ENCODE data around the gene IQSEC1.

DNA sequence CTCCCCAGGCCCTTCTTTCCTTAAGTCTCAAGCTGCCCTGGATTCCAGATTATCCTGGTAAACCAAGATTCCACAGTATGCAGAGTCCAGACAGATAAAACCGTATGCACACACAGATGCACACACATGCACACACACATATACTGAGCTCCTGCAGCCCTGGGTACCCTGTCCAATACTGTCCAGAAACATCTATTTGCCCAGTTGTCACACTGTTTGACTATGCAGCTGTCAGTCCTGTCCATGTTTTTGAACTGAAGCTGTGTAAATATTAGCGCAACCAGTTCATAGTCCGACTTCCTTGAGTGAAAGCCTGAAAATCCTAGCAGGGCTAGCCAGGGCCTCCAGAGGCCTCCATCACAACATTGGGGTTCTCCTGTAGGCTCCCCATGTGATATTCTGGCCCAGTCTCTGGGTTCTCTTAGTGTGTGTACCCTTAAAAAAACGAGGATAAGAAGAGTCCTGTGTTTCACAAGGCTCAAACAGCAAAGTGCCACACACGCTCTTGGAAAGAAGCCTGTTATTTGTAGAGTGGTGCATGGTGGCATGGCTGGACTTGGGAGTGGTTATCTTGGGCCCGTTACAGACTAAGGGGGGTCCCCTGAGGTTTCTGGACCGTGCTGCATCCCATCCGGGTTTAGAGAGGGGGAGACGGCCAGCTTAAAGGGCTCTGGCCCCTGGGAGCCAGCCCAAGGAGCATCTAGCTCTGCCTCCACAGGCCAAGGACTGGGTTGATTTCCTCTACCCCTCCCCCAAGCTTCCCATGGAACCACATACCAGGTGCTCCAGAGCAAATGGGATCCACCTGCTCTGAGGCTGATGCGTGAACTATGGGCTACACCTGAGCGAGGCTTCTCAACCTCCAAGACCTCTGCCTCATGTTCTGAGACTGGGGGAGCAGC is 108.3 kb downstream of the IQSEC1 start:
- no peak for TF ChIP-seq GATA2 (IDR thresholded peaks at IDR 0.05; ENCODE audit: low read depth, low read length)
- no peak for TF ChIP-seq GATA3 (IDR thresholded peaks at IDR 0.05; ENCODE audit: low read depth, low read length)
